Measurements from ENCODE around the gene CC2D2B. TPM values are rescaled to one million over a fixed set of nuclear protein-coding genes. Genes with fewer than 3 reads are reported as not detected.
A peak's percentile ranks its signal among the peaks of the same experiment; 100 is the strongest.

The CC2D2B gene
- polyA plus RNA-seq, 3 donors = 0.08 to 1.8 TPM; not detected in 1

DNA sequence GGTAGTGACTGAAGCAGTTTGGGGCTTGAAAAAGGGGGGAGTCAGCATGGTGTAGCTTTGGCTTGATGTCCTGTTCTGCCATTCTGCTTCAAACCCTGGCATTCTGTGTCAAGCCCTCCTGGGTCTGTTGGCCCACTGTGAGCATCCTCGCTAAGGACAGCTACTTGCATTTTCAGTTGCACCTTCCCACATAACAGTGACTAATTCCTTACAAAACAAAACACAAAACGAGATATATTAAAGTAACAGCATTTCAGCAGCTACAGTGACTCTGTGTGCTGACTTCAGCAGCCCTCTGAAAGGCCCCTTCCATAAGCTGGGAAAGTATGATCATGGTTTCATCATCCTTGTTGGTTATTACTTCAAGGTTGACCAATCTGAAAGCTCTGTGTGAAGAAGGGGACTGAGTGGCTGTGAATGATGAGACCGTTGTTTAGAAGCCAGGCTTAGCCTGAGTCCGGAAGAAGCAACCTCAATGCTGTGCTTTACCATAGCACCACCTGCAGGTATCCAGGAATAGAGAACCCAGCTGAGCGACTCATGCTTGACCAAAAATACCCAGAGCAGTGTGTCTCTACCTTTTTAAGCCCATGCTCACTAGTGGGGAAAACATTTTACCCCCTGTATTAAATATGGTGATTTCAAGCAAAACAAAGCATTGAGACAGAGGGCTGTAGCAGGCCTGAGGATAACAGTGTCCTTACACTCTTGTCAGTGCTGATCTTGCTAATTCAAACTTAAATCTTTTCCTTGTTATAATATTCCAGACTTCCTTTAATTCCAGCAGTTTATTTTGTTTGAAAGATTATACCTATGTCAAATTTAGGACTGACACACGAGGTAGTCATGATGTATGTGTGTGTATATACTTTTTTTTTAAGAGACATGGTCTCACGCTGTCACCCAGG, 42.6 kb upstream of the CC2D2B start:
- TF ChIP-seq, protein P1, sequence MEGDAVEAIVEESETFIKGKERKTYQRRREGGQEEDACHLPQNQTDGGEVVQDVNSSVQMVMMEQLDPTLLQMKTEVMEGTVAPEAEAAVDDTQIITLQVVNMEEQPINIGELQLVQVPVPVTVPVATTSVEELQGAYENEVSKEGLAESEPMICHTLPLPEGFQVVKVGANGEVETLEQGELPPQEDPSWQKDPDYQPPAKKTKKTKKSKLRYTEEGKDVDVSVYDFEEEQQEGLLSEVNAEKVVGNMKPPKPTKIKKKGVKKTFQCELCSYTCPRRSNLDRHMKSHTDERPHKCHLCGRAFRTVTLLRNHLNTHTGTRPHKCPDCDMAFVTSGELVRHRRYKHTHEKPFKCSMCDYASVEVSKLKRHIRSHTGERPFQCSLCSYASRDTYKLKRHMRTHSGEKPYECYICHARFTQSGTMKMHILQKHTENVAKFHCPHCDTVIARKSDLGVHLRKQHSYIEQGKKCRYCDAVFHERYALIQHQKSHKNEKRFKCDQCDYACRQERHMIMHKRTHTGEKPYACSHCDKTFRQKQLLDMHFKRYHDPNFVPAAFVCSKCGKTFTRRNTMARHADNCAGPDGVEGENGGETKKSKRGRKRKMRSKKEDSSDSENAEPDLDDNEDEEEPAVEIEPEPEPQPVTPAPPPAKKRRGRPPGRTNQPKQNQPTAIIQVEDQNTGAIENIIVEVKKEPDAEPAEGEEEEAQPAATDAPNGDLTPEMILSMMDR (IDR thresholded peaks at IDR 0.05) = peak; percentile 58
- no peak overlapping the region for H3K4me2 ChIP-seq (replicated peaks; ENCODE audit: extremely low read depth, low read length, poor library complexity, severe bottlenecking)
- H3K4me1 Mint-ChIP-seq = peaks cover 7% of the 10 kb centered on the region
- no peak overlapping the region for H2AFZ ChIP-seq (ENCODE audit: insufficient read depth, low read depth, low read length, poor library complexity, severe bottlenecking)
- intact Hi-C loops (cut with micrococcal nuclease) = no loop called here
- H3K27ac Mint-ChIP-seq = peak overlapping the region in 6 of 7 donors; percentile 27 to 82 (median 66)
- peak; percentile 26 to 51 (median 40) for DNase-seq
- peaks cover 86% of the 10 kb centered on the region in 2 donors for H3K36me3 Mint-ChIP-seq
- H3K36me3 ChIP-seq (replicated peaks in 1 of 2; ENCODE audit: control insufficient read depth in 1 of 2, insufficient read depth in 2 of 2, low read length in 2 of 2) = peaks cover 87 to 100% of the 10 kb centered on the region in 2 donors
- H4K20me1 ChIP-seq (ENCODE audit: insufficient read depth, low read length) = peaks cover 12% of the 10 kb centered on the region
- H3K4me3 ChIP-seq (replicated peaks in 1 of 3; ENCODE audit: low read depth in 2 of 3, low read length in 3 of 3) = no peak overlapping the region
- peak overlapping the region in 1 of 2 donors; percentile 56 for H3K27ac ChIP-seq (ENCODE audit: low read depth in 1 of 2, low read length in 2 of 2)
- WGBS (ENCODE audit: insufficient coverage) = 57% methylated on average over 1 of the region's 7 CpGs
- no peaks in the 10 kb centered on the region for H3K9me3 Mint-ChIP-seq
- no peaks in the 10 kb centered on the region for H3K27me3 Mint-ChIP-seq (ENCODE audit: low read depth in 3 of 3)
- H3K79me2 ChIP-seq (ENCODE audit: insufficient read depth, low read length) = no peaks in the 10 kb centered on the region
- H3K9ac ChIP-seq (ENCODE audit: insufficient read depth, low read length, poor library complexity, severe bottlenecking) = no peak overlapping the region
- no peak overlapping the region for H3K4me3 Mint-ChIP-seq
- H3K4me1 ChIP-seq (ENCODE audit: control insufficient read depth in 1 of 2, insufficient read depth in 2 of 2, low read length in 2 of 2) = no peaks in the 10 kb centered on the region
- no peaks in the 10 kb centered on the region for H3K9me3 ChIP-seq (replicated peaks in 1 of 2; ENCODE audit: control insufficient read depth in 1 of 2, insufficient read depth in 1 of 2, low read length in 2 of 2)
- no peaks in the 10 kb centered on the region for H3K27me3 ChIP-seq (ENCODE audit: control insufficient read depth in 2 of 2, insufficient read depth in 2 of 2, low read length in 2 of 2)

DNA sequence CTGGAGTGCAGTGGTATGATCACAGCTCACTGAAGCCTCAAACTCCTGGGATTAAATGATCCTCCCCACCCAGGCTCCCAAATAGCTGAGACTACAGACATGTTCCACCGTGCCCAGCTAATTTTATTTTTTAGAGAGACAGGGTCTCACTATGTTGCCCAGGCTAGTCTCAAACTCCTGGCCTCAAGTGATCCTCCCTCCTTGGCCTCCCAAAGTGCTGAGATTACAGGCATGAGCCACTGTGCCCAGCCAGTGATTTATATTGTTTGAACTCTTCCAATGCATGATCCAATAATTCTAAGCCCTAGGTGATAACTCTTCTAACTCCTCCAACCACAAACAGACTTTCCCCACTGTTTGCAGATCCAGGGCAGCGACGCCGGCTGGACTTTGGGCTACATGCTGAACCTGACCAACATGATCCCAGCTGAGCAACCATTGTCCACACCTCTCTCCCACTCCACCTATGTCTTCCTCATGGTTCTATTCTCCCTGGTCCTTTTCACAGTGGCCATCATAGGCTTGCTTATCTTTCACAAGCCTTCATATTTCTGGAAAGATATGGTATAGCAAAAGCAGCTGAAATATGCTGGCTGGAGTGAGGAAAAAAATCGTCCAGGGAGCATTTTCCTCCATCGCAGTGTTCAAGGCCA, 41.8 kb upstream of the CC2D2B start:
- no peak overlapping the region for H3K4me2 ChIP-seq (replicated peaks; ENCODE audit: extremely low read depth, low read length, poor library complexity, severe bottlenecking)
- no peaks in the 10 kb centered on the region for H3K9me3 ChIP-seq (replicated peaks in 1 of 2; ENCODE audit: control insufficient read depth in 1 of 2, insufficient read depth in 1 of 2, low read length in 2 of 2)
- Mint-ChIP-seq H3K27ac (peak overlapping the region in 2 of 7 donors; percentile 27 to 67), H3K27me3 (ENCODE audit: low read depth in 3 of 3) (no peaks in the 10 kb centered on the region), H3K4me1 (peaks cover 7% of the 10 kb centered on the region), H3K4me3 (no peak overlapping the region), H3K9me3 (no peaks in the 10 kb centered on the region), H3K36me3 (peaks cover 83 to 86% of the 10 kb centered on the region in 2 donors)
- H3K36me3 ChIP-seq (replicated peaks in 1 of 2; ENCODE audit: control insufficient read depth in 1 of 2, insufficient read depth in 2 of 2, low read length in 2 of 2) = peaks cover 83 to 100% of the 10 kb centered on the region in 2 donors
- TF ChIP-seq, protein P1 (IDR thresholded peaks at IDR 0.05) = no peak
- H2AFZ ChIP-seq (ENCODE audit: insufficient read depth, low read depth, low read length, poor library complexity, severe bottlenecking) = no peak overlapping the region
- DNase-seq = no peak
- H3K27ac ChIP-seq (ENCODE audit: low read depth in 1 of 2, low read length in 2 of 2) = no peak overlapping the region
- intact Hi-C loops (cut with micrococcal nuclease) = no loop called here
- no peaks in the 10 kb centered on the region for H3K79me2 ChIP-seq (ENCODE audit: insufficient read depth, low read length)
- 94% methylated on average over 6 of the region's 6 CpGs for WGBS (ENCODE audit: insufficient coverage)
- H3K4me3 ChIP-seq (replicated peaks in 1 of 3; ENCODE audit: low read depth in 2 of 3, low read length in 3 of 3) = no peak overlapping the region
- no peaks in the 10 kb centered on the region for H3K27me3 ChIP-seq (ENCODE audit: control insufficient read depth in 2 of 2, insufficient read depth in 2 of 2, low read length in 2 of 2)
- H3K9ac ChIP-seq (ENCODE audit: insufficient read depth, low read length, poor library complexity, severe bottlenecking) = no peak overlapping the region
- H4K20me1 ChIP-seq (ENCODE audit: insufficient read depth, low read length) = peaks cover 12% of the 10 kb centered on the region
- H3K4me1 ChIP-seq (ENCODE audit: control insufficient read depth in 1 of 2, insufficient read depth in 2 of 2, low read length in 2 of 2) = no peaks in the 10 kb centered on the region
